ENCODE results near the gene KDF1. TPM values are rescaled to one million over a fixed set of nuclear protein-coding genes. Genes with fewer than 3 reads are reported as not detected.

KDF1 gene
- total and polyA plus RNA-seq, 4 donors: 0.24 to 0.26 TPM; not detected in 2

DNA sequence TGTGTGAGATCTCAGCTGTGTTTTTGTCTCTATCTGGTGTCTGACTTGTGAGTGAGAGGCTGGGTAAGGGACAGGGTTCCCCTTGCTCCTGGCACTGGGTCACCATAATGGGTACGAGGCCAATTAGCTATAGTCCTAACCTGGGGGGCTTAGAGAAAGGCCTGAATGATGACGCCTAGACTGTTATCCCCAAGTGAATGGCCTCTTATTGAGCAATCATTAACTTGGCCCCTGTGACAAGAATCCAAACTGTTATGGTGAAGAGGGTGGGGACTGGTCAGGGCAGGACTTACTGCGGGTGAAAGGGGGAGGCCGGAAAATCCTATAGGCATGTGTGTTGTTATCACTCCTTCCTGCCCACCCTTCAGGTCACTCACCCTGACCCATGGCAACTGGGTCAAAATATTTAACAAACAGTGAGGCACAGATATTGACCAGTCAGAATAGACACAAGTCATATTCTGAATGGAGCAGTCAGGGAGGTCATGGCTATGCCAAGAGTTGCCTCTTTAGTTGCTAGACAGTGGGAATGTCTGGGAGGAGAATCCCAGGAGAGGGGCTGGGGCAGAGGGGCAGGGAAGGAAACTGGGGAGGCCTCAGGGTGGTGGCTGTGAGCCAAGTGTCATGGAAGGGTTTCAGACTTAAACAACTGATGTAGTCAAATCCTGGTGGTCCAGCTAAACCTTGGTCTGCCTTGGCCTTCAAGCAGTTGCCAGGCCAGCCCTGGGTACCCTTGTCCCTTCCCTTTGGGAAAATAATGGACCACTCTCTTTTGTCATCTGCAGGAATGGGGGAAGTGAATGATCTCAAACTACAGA, 49.7 kb downstream of the KDF1 start:
- Histone ChIP-seq H3K4me1 (ENCODE audit: control insufficient read depth, insufficient read depth, low read length) (no peaks in the 10 kb centered on the region), H3K27me3 (ENCODE audit: control insufficient read depth, insufficient read depth, low read length) (no peaks in the 10 kb centered on the region), H3K4me3 (ENCODE audit: low read depth, low read length) (no peak overlapping the region), H3K27ac (ENCODE audit: low read depth, low read length) (no peak overlapping the region), H3K36me3 (ENCODE audit: control insufficient read depth, insufficient read depth, low read length) (no peaks in the 10 kb centered on the region), H3K9me3 (ENCODE audit: control insufficient read depth, insufficient read depth, low read length) (no peaks in the 10 kb centered on the region)
- DNase-seq (ENCODE audit: low read depth in 4 of 6, low spot score in 6 of 6): no peak
- 50% methylated on average over 2 of the region's 4 CpGs for WGBS (ENCODE audit: insufficient coverage)

GRCh38 chr1:26909951-26910342, 50.3 kb downstream of the KDF1 start:
- no peaks in the 10 kb centered on the region for H3K9me3 ChIP-seq (ENCODE audit: control insufficient read depth, insufficient read depth, low read length)
- H3K4me1 ChIP-seq (ENCODE audit: control insufficient read depth, insufficient read depth, low read length): no peaks in the 10 kb centered on the region
- no peaks in the 10 kb centered on the region for H3K27me3 ChIP-seq (ENCODE audit: control insufficient read depth, insufficient read depth, low read length)
- 83% methylated on average over 3 of the region's 3 CpGs for WGBS (ENCODE audit: insufficient coverage)
- H3K36me3 ChIP-seq (ENCODE audit: control insufficient read depth, insufficient read depth, low read length): no peaks in the 10 kb centered on the region
- H3K4me3 ChIP-seq (ENCODE audit: low read depth, low read length): no peak overlapping the region
- no peak for DNase-seq (ENCODE audit: low read depth in 4 of 6, low spot score in 6 of 6)
- no peak overlapping the region for H3K27ac ChIP-seq (ENCODE audit: low read depth, low read length)

DNA sequence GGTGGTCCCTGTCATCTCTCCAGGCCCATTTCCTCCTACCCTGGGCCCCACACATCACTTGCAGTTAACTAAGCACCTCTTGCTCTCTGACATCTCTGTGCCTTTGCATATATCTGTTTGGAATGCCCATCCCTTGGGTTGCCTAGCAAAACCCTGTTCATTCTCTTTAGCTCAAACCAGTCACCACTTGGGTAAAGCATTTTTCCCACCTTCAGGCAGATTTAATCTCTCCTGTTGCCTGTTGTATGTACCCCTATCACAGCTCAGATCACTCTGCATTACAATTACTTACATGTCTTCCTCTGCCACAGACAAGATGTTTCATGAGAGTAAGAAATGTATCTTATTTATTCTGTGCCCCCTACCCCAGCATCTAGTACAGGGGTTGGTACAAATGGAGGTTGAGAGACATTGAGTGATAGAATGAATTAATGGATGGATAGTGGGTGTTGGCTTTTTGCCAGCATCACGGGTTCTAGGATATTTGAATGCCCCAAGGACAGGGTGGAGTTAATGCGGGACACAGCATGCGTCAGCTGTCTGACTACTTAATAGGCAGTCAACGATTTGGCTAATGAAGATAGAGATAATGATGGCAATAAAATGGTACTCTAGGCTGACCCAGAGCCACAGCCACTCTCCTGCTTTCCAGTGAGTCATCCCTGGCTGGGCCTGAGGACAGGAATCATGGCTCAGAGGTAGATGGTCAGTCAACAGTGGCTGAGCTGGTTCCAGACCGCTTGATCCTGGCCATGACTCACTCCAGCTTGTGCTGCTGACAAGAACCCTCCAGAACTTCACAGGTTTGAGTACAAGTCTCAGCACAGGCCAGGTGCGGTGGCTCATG, 53.0 kb downstream of the KDF1 start:
- 43% methylated on average over 6 of the region's 6 CpGs for WGBS (ENCODE audit: insufficient coverage)

DNA sequence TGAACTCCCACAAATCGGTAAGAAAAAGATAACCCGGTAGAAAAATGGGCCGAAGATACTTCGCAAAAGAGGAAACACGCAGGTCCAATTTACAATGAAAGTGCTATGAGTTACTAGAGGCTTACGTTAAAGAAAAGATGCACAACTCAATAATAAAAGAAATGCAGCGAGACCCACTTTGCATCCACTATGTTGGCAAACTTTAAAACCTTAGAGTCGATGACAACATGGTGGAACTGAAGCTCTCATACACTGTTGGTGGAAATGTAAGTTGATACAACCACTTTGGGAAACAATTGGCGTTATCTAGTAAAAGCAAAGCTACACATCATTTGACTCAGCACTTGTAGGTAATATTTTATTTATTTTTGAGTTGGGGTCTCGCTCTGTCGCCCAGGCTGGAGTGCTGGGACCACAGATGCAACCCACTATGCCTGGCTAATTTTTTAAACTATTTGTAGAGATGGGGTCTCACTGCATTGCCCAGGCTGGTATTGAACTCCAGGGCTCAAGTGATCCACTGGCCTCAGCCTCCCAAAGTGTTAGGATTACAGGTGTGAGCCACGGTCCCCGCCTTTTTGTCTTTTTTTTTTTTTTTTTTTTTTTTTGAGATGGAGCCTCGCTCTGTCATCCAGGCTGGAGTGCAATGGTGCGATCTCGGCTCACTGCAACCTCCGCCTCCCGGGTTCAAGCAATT, 59.3 kb downstream of the KDF1 start:
- WGBS (ENCODE audit: insufficient coverage): 100% methylated on average over 2 of the region's 18 CpGs
- peak overlapping the region; percentile 82 for H3K4me3 ChIP-seq (ENCODE audit: low read depth, low read length)
- H3K27me3 ChIP-seq (ENCODE audit: control insufficient read depth, insufficient read depth, low read length): no peaks in the 10 kb centered on the region
- peak in 1 of 6 donors; percentile 6 for DNase-seq (ENCODE audit: low read depth in 4 of 6, low spot score in 6 of 6)
- H3K4me1 ChIP-seq (ENCODE audit: control insufficient read depth, insufficient read depth, low read length): peaks cover 3% of the 10 kb centered on the region
- no peaks in the 10 kb centered on the region for H3K9me3 ChIP-seq (ENCODE audit: control insufficient read depth, insufficient read depth, low read length)
- H3K36me3 ChIP-seq (ENCODE audit: control insufficient read depth, insufficient read depth, low read length): peaks cover 21% of the 10 kb centered on the region
- peak overlapping the region; percentile 57 for H3K27ac ChIP-seq (ENCODE audit: low read depth, low read length)

More for the DNA sequence above, 53.0 kb downstream of the KDF1 start:
- Histone ChIP-seq H3K4me1 (ENCODE audit: control insufficient read depth, insufficient read depth, low read length) (no peaks in the 10 kb centered on the region), H3K27ac (ENCODE audit: low read depth, low read length) (no peak overlapping the region), H3K9me3 (ENCODE audit: control insufficient read depth, insufficient read depth, low read length) (no peaks in the 10 kb centered on the region), H3K36me3 (ENCODE audit: control insufficient read depth, insufficient read depth, low read length) (no peaks in the 10 kb centered on the region), H3K4me3 (ENCODE audit: low read depth, low read length) (no peak overlapping the region), H3K27me3 (ENCODE audit: control insufficient read depth, insufficient read depth, low read length) (no peaks in the 10 kb centered on the region)
- no peak for DNase-seq (ENCODE audit: low read depth in 4 of 6, low spot score in 6 of 6)

- WGBS (ENCODE audit: insufficient coverage): under 1% methylated on average over 48 of the region's 50 CpGs
- Histone ChIP-seq H3K27me3 (ENCODE audit: control insufficient read depth, insufficient read depth, low read length) (no peaks in the 10 kb centered on the region), H3K9me3 (ENCODE audit: control insufficient read depth, insufficient read depth, low read length) (no peaks in the 10 kb centered on the region), H3K4me1 (ENCODE audit: control insufficient read depth, insufficient read depth, low read length) (peaks cover 3% of the 10 kb centered on the region), H3K36me3 (ENCODE audit: control insufficient read depth, insufficient read depth, low read length) (peaks cover 25% of the 10 kb centered on the region), H3K27ac (ENCODE audit: low read depth, low read length) (peak within 1 kb of the TSS; percentile 57), H3K4me3 (ENCODE audit: low read depth, low read length) (peak within 1 kb of the TSS; percentile 82)
- peak; percentile 84 to 99 (median 92) for DNase-seq (ENCODE audit: low read depth in 4 of 6, low spot score in 6 of 6)
Observed at GRCh38 chr1:26900001-26900814, 60.1 kb downstream of the KDF1 start, which contains the start of gene GPATCH3. Gene GPATCH3, minus strand, starts transcription at chr1:26900467. Its CDS starts 25 bp downstream, at chr1:26900442.

Other genes with a start within 250 kb of the KDF1 start
- gene PIGV, start 172.5 kb downstream of the KDF1 start, total RNA-seq: 10 to 100 TPM; 12.3 to 15.6 TPM
- gene PIGV, start 172.5 kb downstream of the KDF1 start, polyA plus RNA-seq (ENCODE audit: insufficient read length in 2 of 2): 10 to 100 TPM in 1 of 2 donors, 1 to 10 TPM in 1; 9.2 to 10.7 TPM
- gene ZDHHC18, start 133.8 kb downstream of the KDF1 start, total RNA-seq: 10 to 100 TPM in 1 of 2 donors, 1 to 10 TPM in 1; 6.8 to 15.1 TPM
- 10 to 100 TPM; 29.1 to 35.3 TPM for gene ZDHHC18, start 133.8 kb downstream of the KDF1 start, polyA plus RNA-seq (ENCODE audit: insufficient read length in 2 of 2)
- gene SFN, start 97.3 kb downstream of the KDF1 start, total RNA-seq: under 1 TPM; 0.30 to 0.66 TPM
- under 1 TPM in 1 of 2 donors, not detected in 1; 0.32 TPM for gene SFN, start 97.3 kb downstream of the KDF1 start, polyA plus RNA-seq (ENCODE audit: insufficient read length in 2 of 2)
- 10 to 100 TPM; 13.2 to 15.9 TPM for gene GPN2, start 70.2 kb downstream of the KDF1 start, total RNA-seq
- 10 to 100 TPM; 30.0 to 38.4 TPM for gene GPN2, start 70.2 kb downstream of the KDF1 start, polyA plus RNA-seq (ENCODE audit: insufficient read length in 2 of 2)
- gene GPATCH3, start 60.0 kb downstream of the KDF1 start, total RNA-seq: 10 to 100 TPM in 1 of 2 donors, 1 to 10 TPM in 1; 8.4 to 10.8 TPM
- 10 to 100 TPM; 14.0 to 14.8 TPM for gene GPATCH3, start 60.0 kb downstream of the KDF1 start, polyA plus RNA-seq (ENCODE audit: insufficient read length in 2 of 2)
- gene NR0B2, start 46.5 kb downstream of the KDF1 start, total RNA-seq: not detected
- not detected for gene NR0B2, start 46.5 kb downstream of the KDF1 start, polyA plus RNA-seq (ENCODE audit: insufficient read length in 2 of 2)
- 10 to 100 TPM; 25.6 to 47.3 TPM for gene NUDC, start 38.7 kb downstream of the KDF1 start, total RNA-seq
- 100 to 1,000 TPM; 118 to 119 TPM for gene NUDC, start 38.7 kb downstream of the KDF1 start, polyA plus RNA-seq (ENCODE audit: insufficient read length in 2 of 2)
- 10 to 100 TPM in 1 of 2 donors, 1 to 10 TPM in 1; 9.3 to 21.5 TPM for gene TRNP1, start 33.2 kb upstream of the KDF1 start, total RNA-seq
- gene TRNP1, start 33.2 kb upstream of the KDF1 start, polyA plus RNA-seq (ENCODE audit: insufficient read length in 2 of 2): 10 to 100 TPM; 42.4 to 50.6 TPM
- under 1 TPM; 0.50 to 0.61 TPM for gene TENT5B, start 52.4 kb upstream of the KDF1 start, total RNA-seq
- under 1 TPM; 0.49 to 0.51 TPM for gene TENT5B, start 52.4 kb upstream of the KDF1 start, polyA plus RNA-seq (ENCODE audit: insufficient read length in 2 of 2)
- 1 to 10 TPM; 5.9 to 7.5 TPM for gene SLC9A1, start 194.7 kb upstream of the KDF1 start, total RNA-seq
- gene SLC9A1, start 194.7 kb upstream of the KDF1 start, polyA plus RNA-seq (ENCODE audit: insufficient read length in 2 of 2): 10 to 100 TPM; 23.2 to 24.5 TPM